NCI-H128 (cell line): Measurements from ENCODE around the gene MAP3K3.

ENCODE experiments used
- DNase-seq: peaks from one replicate; lab custom pipeline; 2025; ENCODE audit not compliant: unreplicated experiment; lab: John Stamatoyannopoulos, UW

The MAP3K3 gene

GRCh38 chr17:63692195-63692816, 70.1 kb downstream of the MAP3K3 start:
- no peak for DNase-seq

- no peak for DNase-seq
These were observed 71.3 kb downstream of the MAP3K3 start for GRCh38 chr17:63693411-63694113.

- DNase-seq = no peak
These were observed 72.2 kb downstream of the MAP3K3 start for GRCh38 chr17:63694229-63694949.

- no peak for DNase-seq
These were observed 72.9 kb downstream of the MAP3K3 start for GRCh38 chr17:63694950-63695773.

GRCh38 chr17:63695889-63696288, 73.7 kb downstream of the MAP3K3 start:
- DNase-seq = no peak

GRCh38 chr17:63696381-63696961, 74.3 kb downstream of the MAP3K3 start:
- no peak for DNase-seq

- no peak for DNase-seq
These were observed 75.4 kb downstream of the MAP3K3 start for GRCh38 chr17:63697341-63698286.

GRCh38 chr17:63698381-63698885, 76.2 kb downstream of the MAP3K3 start:
- no peak for DNase-seq

GRCh38 chr17:63698886-63699637, 76.8 kb downstream of the MAP3K3 start:
- no peak for DNase-seq

GRCh38 chr17:63699638-63700527, 77.7 kb downstream of the MAP3K3 start, which contains the start of gene LIMD2:
LIMD2 (minus strand) TSS chr17:63700125; CDS start chr17:63699298, 827 bp downstream.
- DNase-seq = no peak

GRCh38 chr17:63700528-63701455, 78.6 kb downstream of the MAP3K3 start:
- no peak for DNase-seq

- DNase-seq = no peak
These were observed 79.2 kb downstream of the MAP3K3 start for GRCh38 chr17:63701456-63701820.

- no peak for DNase-seq
These were observed 79.9 kb downstream of the MAP3K3 start for GRCh38 chr17:63701868-63702720.

GRCh38 chr17:63702721-63703015, 80.5 kb downstream of the MAP3K3 start:
- DNase-seq = no peak

- no peak for DNase-seq
These were observed 80.8 kb downstream of the MAP3K3 start for GRCh38 chr17:63703029-63703428.
